GM18519 (cell line): Measurements from ENCODE around the gene SCARB1.

ENCODE experiments used
- ATAC-seq: cut with Tn5 transposase; IDR thresholded peaks from one replicate; pipeline ENCODE4 v1.9.1; 2021; ENCODE audit warnings: mild to moderate bottlenecking, moderate library complexity; ENCODE audit not compliant: unreplicated experiment, low FRiP score

SCARB1 gene

GRCh38 chr12:124737772-124738635 lies 125.7 kb downstream of the SCARB1 start:
- no peak for ATAC-seq

GRCh38 chr12:124737040-124737419 lies 126.6 kb downstream of the SCARB1 start:
- no peak for ATAC-seq

- ATAC-seq, result no peak
These were observed 127.3 kb downstream of the SCARB1 start for GRCh38 chr12:124736115-124737039.

GRCh38 chr12:124734224-124734788 lies 129.4 kb downstream of the SCARB1 start:
- ATAC-seq, result no peak

- no peak for ATAC-seq
These were observed 130.6 kb downstream of the SCARB1 start for GRCh38 chr12:124733086-124733485.

- ATAC-seq, result no peak
These were observed 131.2 kb downstream of the SCARB1 start for GRCh38 chr12:124732275-124733075.

- ATAC-seq, result no peak
These were observed 131.8 kb downstream of the SCARB1 start for GRCh38 chr12:124731869-124732268.

- no peak for ATAC-seq
These were observed 133.2 kb downstream of the SCARB1 start for GRCh38 chr12:124730455-124730932.

- no peak for ATAC-seq
These were observed 135.7 kb downstream of the SCARB1 start for GRCh38 chr12:124727922-124728321.

- no peak for ATAC-seq
These were observed 136.3 kb downstream of the SCARB1 start for GRCh38 chr12:124727264-124727800.
